ENCODE results near the gene TSEN34. TPM values are rescaled to one million over a fixed set of nuclear protein-coding genes. Genes with fewer than 3 reads are reported as not detected.

The TSEN34 gene
- total RNA-seq, 6 donors from 2014 or later: 43.2 to 78.4 (median 49.7) TPM

- no peaks in the 10 kb centered on the region for H3K27me3 ChIP-seq
- TF ChIP-seq POLR2AphosphoS5 (IDR thresholded peaks at IDR 0.05) (no peak), POLR2A (IDR thresholded peaks at IDR 0.05) (no peak), CTCF (IDR thresholded peaks at IDR 0.05) (no peak), EP300 (IDR thresholded peaks at IDR 0.05) (no peak)
- peaks cover 3 to 62% (median 50%) of the 10 kb centered on the region in 4 donors for H3K36me3 ChIP-seq
- peak overlapping the region; percentile 89 to 96 (median 95) for H3K27ac ChIP-seq
- ATAC-seq (ENCODE audit: low FRiP score in 2 of 2): no peak
- H3K4me3 ChIP-seq: peak overlapping the region in 1 of 4 donors; percentile 86
- 16 to 51% methylated on average over 5 of the region's 5 CpGs for WGBS, 2 donors
- no peaks in the 10 kb centered on the region for H3K9me3 ChIP-seq
- peaks cover 71 to 89% (median 87%) of the 10 kb centered on the region in 4 donors for H3K4me1 ChIP-seq
- peak in 1 of 2 donors; percentile 84 for DNase-seq
Measured at GRCh38 chr19:54207676-54207982, 16.5 kb downstream of the TSEN34 start.

- 38 to 55% methylated on average over 12 of the region's 18 CpGs for WGBS, 2 donors
- peak overlapping the region; percentile 91 to 96 (median 95) for H3K27ac ChIP-seq
- peaks cover 66 to 83% (median 81%) of the 10 kb centered on the region in 4 donors for H3K4me1 ChIP-seq
- peak; percentile 86 to 98 for TF ChIP-seq POLR2AphosphoS5 (IDR thresholded peaks at IDR 0.05)
- peak in 3 of 4 donors; percentile 41 to 73 (median 54) for TF ChIP-seq POLR2A (IDR thresholded peaks at IDR 0.05)
- TF ChIP-seq EP300 (IDR thresholded peaks at IDR 0.05): peak; percentile 94 to 97 (median 96)
- peak in 1 of 6 experiments; percentile 1 for TF ChIP-seq CTCF (IDR thresholded peaks at IDR 0.05)
- H3K27me3 ChIP-seq: no peaks in the 10 kb centered on the region
- H3K9me3 ChIP-seq: no peaks in the 10 kb centered on the region
- peak in 1 of 2 donors; percentile 97 for DNase-seq
- ATAC-seq (ENCODE audit: low FRiP score in 2 of 2): peak; percentile 81
- H3K36me3 ChIP-seq: peaks cover 3 to 56% (median 44%) of the 10 kb centered on the region in 4 donors
- H3K4me3 ChIP-seq: peak overlapping the region in 2 of 4 donors; percentile 10 to 86
Measured at GRCh38 chr19:54207983-54208783, 17.1 kb downstream of the TSEN34 start.

GRCh38 chr19:54208784-54209057 is 17.6 kb downstream of the TSEN34 start:
- DNase-seq (no peak), ATAC-seq (ENCODE audit: low FRiP score in 2 of 2) (no peak)
- H3K9me3 ChIP-seq: no peaks in the 10 kb centered on the region
- H3K36me3 ChIP-seq: peaks cover 3 to 51% (median 40%) of the 10 kb centered on the region in 4 donors
- H3K27ac ChIP-seq: peak overlapping the region; percentile 91 to 96 (median 95)
- H3K4me1 ChIP-seq: peaks cover 61 to 78% (median 76%) of the 10 kb centered on the region in 4 donors
- H3K4me3 ChIP-seq: peak overlapping the region in 1 of 4 donors; percentile 10
- 80% methylated on average over 8 of the region's 8 CpGs for WGBS, 2 donors
- TF ChIP-seq POLR2AphosphoS5 (IDR thresholded peaks at IDR 0.05) (no peak), POLR2A (IDR thresholded peaks at IDR 0.05) (no peak), CTCF (IDR thresholded peaks at IDR 0.05) (no peak), EP300 (IDR thresholded peaks at IDR 0.05) (no peak)
- no peaks in the 10 kb centered on the region for H3K27me3 ChIP-seq

- peak overlapping the region; percentile 91 to 96 (median 95) for H3K27ac ChIP-seq
- no peaks in the 10 kb centered on the region for H3K27me3 ChIP-seq
- DNase-seq (peak in 1 of 2 donors; percentile 86), ATAC-seq (ENCODE audit: low FRiP score in 2 of 2) (peak; percentile 1 to 5)
- no peaks in the 10 kb centered on the region for H3K9me3 ChIP-seq
- no peak overlapping the region for H3K4me3 ChIP-seq
- no peak for TF ChIP-seq CTCF (IDR thresholded peaks at IDR 0.05)
- TF ChIP-seq POLR2AphosphoS5 (IDR thresholded peaks at IDR 0.05): no peak
- H3K36me3 ChIP-seq: peaks cover 3 to 46% (median 35%) of the 10 kb centered on the region in 4 donors
- H3K4me1 ChIP-seq: peaks cover 55 to 73% (median 72%) of the 10 kb centered on the region in 4 donors
- WGBS, 2 donors: 58 to 59% methylated on average over 12 to 20 of the region's 24 CpGs
Measured at GRCh38 chr19:54209058-54209810, 18.1 kb downstream of the TSEN34 start.

Measured in upper lobe of left lung (tissue), 6 donors.